ENCODE results near the gene PTPRZ1. TPM values are rescaled to one million over a fixed set of nuclear protein-coding genes. Genes with fewer than 3 reads are reported as not detected.

The PTPRZ1 gene
- total and polyA plus RNA-seq, 3 donors from 2014 or later = 1.9 to 2.7 (median 2.2) TPM

DNA sequence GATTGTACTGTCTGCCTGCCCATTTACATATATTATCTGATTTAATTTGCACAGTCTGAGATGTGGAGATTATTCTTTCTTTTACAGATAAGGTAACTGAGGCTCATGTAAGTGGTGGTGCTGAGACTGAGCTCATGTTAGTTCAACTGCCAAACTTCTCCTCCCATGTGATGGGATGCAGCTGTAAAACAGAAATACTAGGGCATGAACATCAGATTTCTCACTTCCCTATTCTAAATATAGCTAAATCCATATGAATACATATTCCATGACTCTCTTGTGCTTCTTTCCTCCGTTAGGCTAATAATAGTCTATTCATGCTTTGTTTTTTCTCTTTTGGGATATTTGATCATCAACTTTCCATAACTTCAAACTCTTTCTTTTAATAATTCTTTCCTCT, 84.7 kb downstream of the PTPRZ1 start:
- Histone ChIP-seq H3K9me3 (no peaks in the 10 kb centered on the region), H3K4me1 (no peaks in the 10 kb centered on the region), H3K27me3 (no peaks in the 10 kb centered on the region), H3K27ac (no peak overlapping the region), H3K36me3 (ENCODE audit: low read depth, missing control alignments) (no peaks in the 10 kb centered on the region), H3K4me3 (no peak overlapping the region)
- TF ChIP-seq POLR2A (IDR thresholded peaks at IDR 0.05) = no peak
- TF ChIP-seq, protein P1, sequence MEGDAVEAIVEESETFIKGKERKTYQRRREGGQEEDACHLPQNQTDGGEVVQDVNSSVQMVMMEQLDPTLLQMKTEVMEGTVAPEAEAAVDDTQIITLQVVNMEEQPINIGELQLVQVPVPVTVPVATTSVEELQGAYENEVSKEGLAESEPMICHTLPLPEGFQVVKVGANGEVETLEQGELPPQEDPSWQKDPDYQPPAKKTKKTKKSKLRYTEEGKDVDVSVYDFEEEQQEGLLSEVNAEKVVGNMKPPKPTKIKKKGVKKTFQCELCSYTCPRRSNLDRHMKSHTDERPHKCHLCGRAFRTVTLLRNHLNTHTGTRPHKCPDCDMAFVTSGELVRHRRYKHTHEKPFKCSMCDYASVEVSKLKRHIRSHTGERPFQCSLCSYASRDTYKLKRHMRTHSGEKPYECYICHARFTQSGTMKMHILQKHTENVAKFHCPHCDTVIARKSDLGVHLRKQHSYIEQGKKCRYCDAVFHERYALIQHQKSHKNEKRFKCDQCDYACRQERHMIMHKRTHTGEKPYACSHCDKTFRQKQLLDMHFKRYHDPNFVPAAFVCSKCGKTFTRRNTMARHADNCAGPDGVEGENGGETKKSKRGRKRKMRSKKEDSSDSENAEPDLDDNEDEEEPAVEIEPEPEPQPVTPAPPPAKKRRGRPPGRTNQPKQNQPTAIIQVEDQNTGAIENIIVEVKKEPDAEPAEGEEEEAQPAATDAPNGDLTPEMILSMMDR (IDR thresholded peaks at IDR 0.05) = no peak
- no peak for DNase-seq
- 69 to 75% methylated on average over 1 of the region's 1 CpG for WGBS, 2 donors
- intact Hi-C loops (cut with DNase I; ENCODE audit: low total_unique reads) = no loop called here

DNA sequence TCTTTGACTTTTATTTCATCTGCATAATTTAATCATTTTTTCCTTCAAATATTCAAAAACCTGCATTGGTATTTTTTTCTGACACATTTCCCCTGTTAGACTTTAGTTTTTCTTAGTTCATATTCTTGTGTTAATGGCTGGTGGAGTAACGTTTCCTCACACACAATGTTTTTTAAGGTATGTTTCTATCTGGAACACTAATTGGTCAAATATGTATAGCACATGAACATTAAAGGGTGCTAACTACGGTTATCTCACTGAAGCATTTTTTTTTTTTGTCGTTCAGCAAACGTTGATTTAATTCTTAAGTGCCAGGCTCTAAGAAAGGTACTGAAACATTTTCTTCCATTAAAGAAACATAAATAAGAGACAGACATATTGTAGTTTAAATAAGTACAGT, 87.7 kb downstream of the PTPRZ1 start:
- 75% methylated on average over 4 of the region's 4 CpGs for WGBS, 2 donors

DNA sequence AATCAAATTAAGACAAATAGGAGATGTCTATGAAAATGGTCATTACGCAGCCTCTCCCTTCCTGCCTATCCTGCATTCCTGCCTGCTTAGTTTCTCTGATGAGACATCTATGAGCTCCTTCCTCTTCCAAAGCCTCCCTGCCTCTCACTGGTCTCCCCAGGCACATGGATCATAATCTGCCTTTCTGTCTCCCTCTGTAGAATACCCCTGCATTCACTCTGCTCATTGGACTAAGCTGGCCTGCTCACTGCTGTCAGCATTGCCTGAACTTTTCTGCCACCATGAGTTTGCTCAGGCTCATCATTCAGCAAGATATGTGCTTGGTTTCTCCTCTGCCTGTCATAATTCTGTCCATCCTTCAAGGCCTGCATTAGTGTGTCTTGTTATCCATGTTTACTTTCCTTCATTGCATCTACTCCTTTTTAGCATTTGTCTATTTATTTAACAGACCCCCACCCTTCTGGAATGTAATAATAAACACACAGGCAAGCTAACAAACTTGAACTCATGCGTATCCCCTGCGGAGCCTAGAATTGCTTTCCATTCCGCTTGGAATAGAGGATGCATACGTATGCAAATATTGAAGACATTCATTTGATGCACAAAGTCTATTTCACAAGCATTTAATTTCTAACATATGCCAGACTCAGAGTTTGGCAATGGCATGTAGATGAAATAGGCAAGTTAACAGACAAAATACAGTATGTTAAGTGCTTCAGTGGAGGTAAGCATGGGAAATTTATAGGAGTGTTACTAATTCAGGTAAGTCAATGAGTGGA, 88.3 kb downstream of the PTPRZ1 start:
- no peak for DNase-seq
- Histone ChIP-seq H3K9me3 (no peaks in the 10 kb centered on the region), H3K4me1 (no peaks in the 10 kb centered on the region), H3K36me3 (ENCODE audit: low read depth, missing control alignments) (no peaks in the 10 kb centered on the region), H3K27ac (no peak overlapping the region), H3K4me3 (no peak overlapping the region), H3K27me3 (no peaks in the 10 kb centered on the region)
- intact Hi-C loops (cut with DNase I; ENCODE audit: low total_unique reads) = no loop called here
- no peak for TF ChIP-seq POLR2A (IDR thresholded peaks at IDR 0.05)
- TF ChIP-seq, protein P1 (IDR thresholded peaks at IDR 0.05) = no peak
- WGBS, 2 donors = 89 to 90% methylated on average over 5 of the region's 5 CpGs

More for the DNA sequence above, 87.7 kb downstream of the PTPRZ1 start:
- Histone ChIP-seq H3K9me3 (no peaks in the 10 kb centered on the region), H3K4me3 (no peak overlapping the region), H3K27me3 (no peaks in the 10 kb centered on the region), H3K27ac (no peak overlapping the region), H3K4me1 (no peaks in the 10 kb centered on the region), H3K36me3 (ENCODE audit: low read depth, missing control alignments) (no peaks in the 10 kb centered on the region)
- no peak for DNase-seq
- TF ChIP-seq POLR2A (IDR thresholded peaks at IDR 0.05) = no peak
- TF ChIP-seq, protein P1 (IDR thresholded peaks at IDR 0.05) = no peak
- intact Hi-C loops (cut with DNase I; ENCODE audit: low total_unique reads) = no loop called here

DNA sequence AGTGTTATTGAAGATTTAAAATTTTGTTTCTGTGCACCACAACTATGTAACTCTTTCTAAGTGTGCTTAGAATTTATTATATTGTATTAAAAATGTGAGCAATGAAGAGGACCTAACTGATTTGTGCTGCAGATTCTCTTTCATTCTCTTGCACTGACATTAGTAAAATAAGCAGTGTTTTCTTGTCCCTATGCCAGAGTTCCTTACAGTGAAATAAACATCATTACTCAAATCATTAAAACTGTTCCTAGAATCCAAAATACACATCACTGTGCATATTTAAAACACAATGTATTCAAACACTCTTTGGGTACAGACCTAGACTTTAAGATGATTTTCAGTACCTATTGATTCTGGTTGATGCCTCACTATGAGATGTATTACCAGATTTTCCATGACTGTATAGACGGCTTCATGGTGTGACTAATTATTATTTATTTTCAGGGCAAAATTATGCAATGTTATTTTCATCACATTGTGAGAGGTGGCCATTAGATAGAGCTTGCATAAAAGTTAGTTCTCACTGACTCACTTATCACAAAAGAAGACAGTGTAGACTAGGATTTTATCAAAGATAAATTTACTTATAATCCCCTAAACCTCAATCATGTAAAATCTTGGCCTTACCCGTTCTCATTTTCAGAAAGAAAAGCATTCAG, 93.4 kb downstream of the PTPRZ1 start:
- Histone ChIP-seq H3K4me3 (no peak overlapping the region), H3K27ac (no peak overlapping the region), H3K9me3 (no peaks in the 10 kb centered on the region), H3K36me3 (ENCODE audit: low read depth, missing control alignments) (no peaks in the 10 kb centered on the region), H3K27me3 (no peaks in the 10 kb centered on the region), H3K4me1 (no peaks in the 10 kb centered on the region)
- intact Hi-C loops (cut with DNase I; ENCODE audit: low total_unique reads) = no loop called here
- no peak for TF ChIP-seq POLR2A (IDR thresholded peaks at IDR 0.05)
- TF ChIP-seq, protein P1 (IDR thresholded peaks at IDR 0.05) = no peak
- 85 to 92% methylated on average over 2 of the region's 2 CpGs for WGBS, 2 donors
- no peak for DNase-seq

Measured in testis (tissue), 3 donors.